ENCODE results near the gene PLCH2.
"Not testable (repeated sequence)": the region's sequence is repeated elsewhere in the genome, so short reads cannot be mapped to it uniquely, and the experiment has no call there.

DNA sequence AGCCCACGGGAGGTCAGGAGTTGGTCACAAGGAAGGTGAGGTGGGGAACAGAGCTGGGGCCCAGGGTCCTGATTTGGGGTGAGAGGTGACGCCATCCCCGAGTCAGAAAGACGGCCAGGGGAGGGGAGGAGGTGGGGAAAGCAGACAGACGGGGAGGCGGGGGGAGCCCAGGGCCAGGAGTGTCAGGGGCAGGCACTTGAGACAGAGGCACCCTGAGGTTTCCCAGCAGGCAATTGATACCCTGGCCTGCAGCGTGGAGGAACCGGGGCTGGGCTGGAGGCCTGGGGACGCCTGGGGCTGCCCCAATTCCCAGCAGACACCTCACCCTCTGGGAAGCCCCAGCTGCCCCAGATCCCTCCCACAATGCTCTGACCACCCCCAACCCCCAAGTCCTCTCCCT, 77.0 kb downstream of the PLCH2 start:
- TF ChIP-seq EZH2phosphoT487 (conservative IDR thresholded peaks at IDR 0.05; ENCODE audit: low read length), result not testable (repeated sequence)
- TF ChIP-seq, protein P1, sequence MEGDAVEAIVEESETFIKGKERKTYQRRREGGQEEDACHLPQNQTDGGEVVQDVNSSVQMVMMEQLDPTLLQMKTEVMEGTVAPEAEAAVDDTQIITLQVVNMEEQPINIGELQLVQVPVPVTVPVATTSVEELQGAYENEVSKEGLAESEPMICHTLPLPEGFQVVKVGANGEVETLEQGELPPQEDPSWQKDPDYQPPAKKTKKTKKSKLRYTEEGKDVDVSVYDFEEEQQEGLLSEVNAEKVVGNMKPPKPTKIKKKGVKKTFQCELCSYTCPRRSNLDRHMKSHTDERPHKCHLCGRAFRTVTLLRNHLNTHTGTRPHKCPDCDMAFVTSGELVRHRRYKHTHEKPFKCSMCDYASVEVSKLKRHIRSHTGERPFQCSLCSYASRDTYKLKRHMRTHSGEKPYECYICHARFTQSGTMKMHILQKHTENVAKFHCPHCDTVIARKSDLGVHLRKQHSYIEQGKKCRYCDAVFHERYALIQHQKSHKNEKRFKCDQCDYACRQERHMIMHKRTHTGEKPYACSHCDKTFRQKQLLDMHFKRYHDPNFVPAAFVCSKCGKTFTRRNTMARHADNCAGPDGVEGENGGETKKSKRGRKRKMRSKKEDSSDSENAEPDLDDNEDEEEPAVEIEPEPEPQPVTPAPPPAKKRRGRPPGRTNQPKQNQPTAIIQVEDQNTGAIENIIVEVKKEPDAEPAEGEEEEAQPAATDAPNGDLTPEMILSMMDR (IDR thresholded peaks at IDR 0.05; ENCODE audit: insufficient read depth, low read length, poor library complexity, severe bottlenecking), result not testable (repeated sequence)
